Measurements from ENCODE around the gene PROSER2. TPM values are rescaled to one million over a fixed set of nuclear protein-coding genes. Genes with fewer than 3 reads are reported as not detected.

PROSER2 gene
- total and polyA plus RNA-seq, 2 donors (not counting 3 experiments of a cell fraction or from before 2014, with no cell fraction given): 5.9 to 22.6 TPM

- Histone ChIP-seq H3K9me3 (replicated peaks; ENCODE audit: control insufficient read depth, insufficient read depth, low read length) (no peaks in the 10 kb centered on the region), H3K9me1 (replicated peaks; ENCODE audit: control insufficient read depth, extremely low read depth, insufficient read depth, low read length) (no peaks in the 10 kb centered on the region), H3K4me3 (replicated peaks in 1 of 3; ENCODE audit: insufficient read depth in 1 of 3, low read depth in 1 of 3, low read length in 3 of 3) (no peak overlapping the region), H3K36me3 (ENCODE audit: control insufficient read depth in 2 of 2, extremely low read depth in 1 of 2, insufficient read depth in 2 of 2, low read length in 2 of 2) (no peaks in the 10 kb centered on the region), H2AFZ (ENCODE audit: low read depth, low read length) (no peak overlapping the region), H3K79me2 (ENCODE audit: control insufficient read depth, insufficient read depth, low read length) (peaks cover 21% of the 10 kb centered on the region), H3K27ac (ENCODE audit: insufficient read depth, low read depth, low read length) (no peak overlapping the region), H3K4me1 (ENCODE audit: control insufficient read depth, extremely low read depth, insufficient read depth, low read length) (no peaks in the 10 kb centered on the region), H4K20me1 (replicated peaks; ENCODE audit: control insufficient read depth, extremely low read depth, insufficient read depth, low read length) (peaks cover 2% of the 10 kb centered on the region), H3K4me2 (ENCODE audit: insufficient read depth, low read length) (no peak overlapping the region), H3K27me3 (ENCODE audit: control insufficient read depth in 2 of 2, insufficient read depth in 2 of 2, low read length in 2 of 2) (no peaks in the 10 kb centered on the region), H3K9ac (replicated peaks; ENCODE audit: extremely low read depth, insufficient read depth, low read length) (no peak overlapping the region)
- DNase-seq (ENCODE audit: low read depth, low spot score): no peak
- intact Hi-C loops (cut with micrococcal nuclease): no loop called here
- no peak for FAIRE-seq
- POLR2A ChIA-PET: no interaction called here
- BruUV-seq (replicated peaks): no TSS peak
- TF ChIP-seq CTCF (IDR thresholded peaks at IDR 0.05; ENCODE audit: extremely low read depth in 1 of 2, insufficient read depth in 1 of 2, low read depth in 1 of 2, low read length in 2 of 2) (no peak), FOS (IDR thresholded peaks at IDR 0.05; ENCODE audit: borderline replicate concordance, insufficient read depth, low read length) (no peak), MYC (IDR thresholded peaks at IDR 0.05; ENCODE audit: low read depth, low read length) (no peak)
- dilution Hi-C loops (cut with MboI; ENCODE audit: extremely low pct_ligation_motif_present, low sequenced_read_pairs): no loop called here
- CTCF ChIA-PET: interaction anchor here (1.0 to 2.0 kb wide), 4 partner anchors 15 to 55 kb away, joined by 3 to 8 read pairs (median 7); no protein-coding TSS in a partner anchor
Observed at GRCh38 chr10:11837372-11838161, 14.4 kb downstream of the PROSER2 start.

DNA sequence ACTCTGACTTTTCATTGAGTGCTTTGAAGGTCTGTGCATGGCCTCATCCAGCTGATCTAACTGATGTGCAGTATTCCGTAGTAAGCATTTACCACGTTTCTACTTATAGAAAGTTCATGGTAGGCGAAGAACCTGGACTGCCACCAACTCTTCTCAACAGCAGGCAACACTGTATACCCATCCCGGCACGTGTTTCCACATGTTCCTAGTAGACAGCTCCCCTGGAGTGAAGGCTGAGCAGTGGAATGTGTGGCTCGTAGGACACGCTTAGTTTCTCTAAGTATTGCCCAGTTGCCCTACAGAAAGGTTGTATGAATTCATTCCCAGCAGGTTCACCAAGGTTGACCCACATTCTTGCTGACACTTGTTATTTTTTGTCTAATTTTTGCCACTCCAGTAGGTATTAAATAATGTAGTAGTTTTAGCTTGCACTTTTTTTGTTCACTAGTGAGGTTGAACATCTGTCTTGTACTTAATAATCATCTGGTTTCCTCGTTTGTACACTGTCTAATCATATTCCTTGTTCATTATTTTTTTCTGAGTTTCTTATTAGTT lies 15.2 kb downstream of the PROSER2 start:
- peaks cover 21% of the 10 kb centered on the region for H3K79me2 ChIP-seq (ENCODE audit: control insufficient read depth, insufficient read depth, low read length)
- H2AFZ ChIP-seq (ENCODE audit: low read depth, low read length): no peak overlapping the region
- no peaks in the 10 kb centered on the region for H3K4me1 ChIP-seq (ENCODE audit: control insufficient read depth, extremely low read depth, insufficient read depth, low read length)
- H3K27ac ChIP-seq (ENCODE audit: insufficient read depth, low read depth, low read length): no peak overlapping the region
- FAIRE-seq (no peak), DNase-seq (ENCODE audit: low read depth, low spot score) (no peak)
- no peaks in the 10 kb centered on the region for H3K36me3 ChIP-seq (ENCODE audit: control insufficient read depth in 2 of 2, extremely low read depth in 1 of 2, insufficient read depth in 2 of 2, low read length in 2 of 2)
- intact Hi-C loops (cut with micrococcal nuclease) (no loop called here), dilution Hi-C loops (cut with MboI; ENCODE audit: extremely low pct_ligation_motif_present, low sequenced_read_pairs) (no loop called here)
- no peak overlapping the region for H3K4me2 ChIP-seq (ENCODE audit: insufficient read depth, low read length)
- H3K9me3 ChIP-seq (replicated peaks; ENCODE audit: control insufficient read depth, insufficient read depth, low read length): no peaks in the 10 kb centered on the region
- BruUV-seq (replicated peaks): no TSS peak
- no peaks in the 10 kb centered on the region for H3K9me1 ChIP-seq (replicated peaks; ENCODE audit: control insufficient read depth, extremely low read depth, insufficient read depth, low read length)
- ChIA-PET CTCF (interaction anchor here (1.0 to 2.0 kb wide), 3 partner anchors 18 to 55 kb away, joined by 3 to 8 read pairs (median 7); no protein-coding TSS in a partner anchor), POLR2A (no interaction called here)
- no peak overlapping the region for H3K4me3 ChIP-seq (replicated peaks in 1 of 3; ENCODE audit: insufficient read depth in 1 of 3, low read depth in 1 of 3, low read length in 3 of 3)
- H3K27me3 ChIP-seq (ENCODE audit: control insufficient read depth in 2 of 2, insufficient read depth in 2 of 2, low read length in 2 of 2): no peaks in the 10 kb centered on the region
- no peak overlapping the region for H3K9ac ChIP-seq (replicated peaks; ENCODE audit: extremely low read depth, insufficient read depth, low read length)
- peaks cover 2% of the 10 kb centered on the region for H4K20me1 ChIP-seq (replicated peaks; ENCODE audit: control insufficient read depth, extremely low read depth, insufficient read depth, low read length)
- no peak for TF ChIP-seq MYC (IDR thresholded peaks at IDR 0.05; ENCODE audit: low read depth, low read length)
- no peak for TF ChIP-seq MAX (IDR thresholded peaks at IDR 0.05; ENCODE audit: insufficient read depth, insufficient read length)
- no peak for TF ChIP-seq JUN (IDR thresholded peaks at IDR 0.05; ENCODE audit: borderline replicate concordance, insufficient read depth, insufficient read length, low read depth)
- TF ChIP-seq EZH2 (IDR thresholded peaks at IDR 0.05; ENCODE audit: borderline replicate concordance, low read depth, low read length, severe bottlenecking): no peak
- no peak for TF ChIP-seq FOS (IDR thresholded peaks at IDR 0.05; ENCODE audit: borderline replicate concordance, insufficient read depth, low read length)
- no peak for TF ChIP-seq POLR2A (IDR thresholded peaks at IDR 0.05; ENCODE audit: low read depth, low read length)
